Liver (tissue), 9 donors: ENCODE results near the gene GALNTL6. TPM values are rescaled to one million over a fixed set of nuclear protein-coding genes. Genes with fewer than 3 reads are reported as not detected.

ENCODE experiments used
- DNase-seq: peaks from one replicate; pipeline ENCODE4 v3.0.0-alpha.2; 2017; ENCODE audit warnings: low spot score
- H3K27ac ChIP-seq, 2 donors: one replicate each; pipeline ENCODE4 v1.7.0; 2013; ENCODE audit warnings: inconsistent platforms in 2 of 2, low read length in 2 of 2, control low read depth in 1 of 2, low read depth in 1 of 2, mild to moderate bottlenecking in 1 of 2
- H3K27me3 ChIP-seq, 4 donors: one replicate each; pipeline versions ENCODE4 v1.6.1 to v1.7.0; 2013; ENCODE audit warnings: low read length in 3 of 4, inconsistent platforms in 1 of 4, mild to moderate bottlenecking in 1 of 4, moderate library complexity in 1 of 4; ENCODE audit not compliant: control insufficient read depth in 4 of 4, insufficient read depth in 4 of 4
- H3K36me3 ChIP-seq, 4 donors: one replicate each; pipeline versions ENCODE4 v1.6.1 to v1.7.0; 2013; ENCODE audit warnings: low read length in 3 of 4, mild to moderate bottlenecking in 3 of 4, low read depth in 1 of 4, moderate library complexity in 1 of 4; ENCODE audit not compliant: control insufficient read depth in 4 of 4, insufficient read depth in 3 of 4
- H3K4me1 ChIP-seq, 4 donors: one replicate each; pipeline versions ENCODE4 v1.6.1 to v1.7.0; 2013; ENCODE audit warnings: low read length in 3 of 4, mild to moderate bottlenecking in 3 of 4, moderate library complexity in 1 of 4; ENCODE audit not compliant: control insufficient read depth in 4 of 4, insufficient read depth in 4 of 4
- H3K4me3 ChIP-seq, 3 donors: one replicate each; pipeline versions ENCODE4 v1.6.1 to v1.7.0; 2013; ENCODE audit warnings: low read length in 3 of 3, control low read depth in 1 of 3, low read depth in 1 of 3, mild to moderate bottlenecking in 1 of 3
- H3K9ac ChIP-seq, 2 donors: one replicate each; pipeline ENCODE4 v1.7.0; 2013; ENCODE audit warnings: low read length in 2 of 2, mild to moderate bottlenecking in 2 of 2, moderate library complexity in 2 of 2, control low read depth in 1 of 2, low read depth in 1 of 2
- H3K9me3 ChIP-seq, 4 donors: one replicate each; pipeline versions ENCODE4 v1.6.1 to v1.7.0; 2013; ENCODE audit warnings: low read length in 3 of 4; ENCODE audit not compliant: control insufficient read depth in 4 of 4
- ATF3 ChIP-seq: IDR thresholded peaks from 2 replicates; pipeline ENCODE4 v1.6.1; 2016; ENCODE audit warnings: antibody characterized with exemption
- CTCF ChIP-seq: fragments of 150-350 bp; IDR thresholded peaks from 2 replicates; pipeline ENCODE4 v1.5.1; 2017; ENCODE audit warnings: improper control_type of control experiment, low read depth, low read length; ENCODE audit not compliant: missing input control
- EGR1 ChIP-seq, 2 donors: IDR thresholded peaks; 2 replicates each; pipeline ENCODE4 v1.6.1; 2016 to 2018; ENCODE audit warnings: antibody characterized with exemption in 2 of 2, low read depth in 2 of 2
- FOXA1 ChIP-seq: IDR thresholded peaks from 2 replicates; pipeline ENCODE4 v1.6.1; 2016; ENCODE audit warnings: antibody characterized with exemption
- FOXA2 ChIP-seq: IDR thresholded peaks from 2 replicates; pipeline ENCODE4 v1.6.1; 2016; ENCODE audit warnings: antibody characterized with exemption
- GABPA ChIP-seq, 2 donors: IDR thresholded peaks in 1 of 2; conservative IDR thresholded peaks in 1 of 2; 2 replicates each; pipeline ENCODE4 v1.6.1; 2016; ENCODE audit warnings: antibody characterized with exemption in 2 of 2, mild to moderate bottlenecking in 1 of 2, moderate library complexity in 1 of 2
- HNF4G ChIP-seq: IDR thresholded peaks from 2 replicates; pipeline ENCODE4 v1.6.1; 2016; ENCODE audit warnings: antibody characterized with exemption
- JUND ChIP-seq, 2 donors: IDR thresholded peaks; 2 replicates each; pipeline ENCODE4 v1.6.1; 2016; ENCODE audit warnings: antibody characterized with exemption in 2 of 2
- MAX ChIP-seq: IDR thresholded peaks from 2 replicates; pipeline ENCODE4 v1.6.1; 2016; ENCODE audit warnings: antibody characterized with exemption
- NR2F2 ChIP-seq: IDR thresholded peaks from 2 replicates; pipeline ENCODE4 v1.6.1; 2016; ENCODE audit warnings: antibody characterized with exemption
- RAD21 ChIP-seq, 2 donors: IDR thresholded peaks; 2 replicates each; pipeline ENCODE4 v1.6.1; 2016; ENCODE audit warnings: antibody characterized with exemption in 2 of 2, mild to moderate bottlenecking in 2 of 2
- REST ChIP-seq: IDR thresholded peaks from 2 replicates; pipeline ENCODE4 v1.6.1; 2016; ENCODE audit warnings: antibody characterized with exemption, mild to moderate bottlenecking
- RXRA ChIP-seq, 2 donors: IDR thresholded peaks; 2 replicates each; pipeline ENCODE4 v1.6.1; 2017 to 2018; ENCODE audit warnings: antibody characterized with exemption in 2 of 2, mild to moderate bottlenecking in 1 of 2
- SP1 ChIP-seq: IDR thresholded peaks from 2 replicates; pipeline ENCODE4 v1.6.1; 2018; ENCODE audit warnings: antibody characterized with exemption, mild to moderate bottlenecking
- TAF1 ChIP-seq: conservative IDR thresholded peaks from 2 replicates; pipeline ENCODE4 v1.6.1; 2016; ENCODE audit warnings: antibody characterized with exemption, mild to moderate bottlenecking
- YY1 ChIP-seq: IDR thresholded peaks from 2 replicates; pipeline ENCODE4 v1.6.1; 2016; ENCODE audit warnings: antibody characterized with exemption, mild to moderate bottlenecking
- ZBTB33 ChIP-seq: IDR thresholded peaks from 2 replicates; pipeline ENCODE4 v1.6.1; 2016; ENCODE audit warnings: antibody characterized with exemption
- WGBS: extraction: QIAGEN DNeasy Blood & Tissue Kit; methylation state at CpG from one replicate; pipeline ENCODE4 v1.1.7; 2013; 5-methylcytosine and 5-hydroxymethylcytosine counted together
- polyA plus RNA-seq, 2 donors: library from polyadenylated mRNA; stranded (reverse) in 1 of 2; unstranded in 1 of 2; fragments of 200-250 nt in 1 of 2; fragments of >200 nt in 1 of 2; fragmentation: Nextera tagmentation in 1 of 2; extraction: Ambion mirVana in 1 of 2; gene quantifications; one replicate each; pipeline versions ENCODE4 v1.2.1 to v1.2.3, GENCODE V29; 2013 to 2015
- total RNA-seq, 2 donors: library from RNA; depleted of rRNA; stranded (reverse); fragments of >200 nt; gene quantifications; one replicate each; pipeline ENCODE4 v1.2.3, GENCODE V29; 2014
- donor health status: healthy.
- donor health status: healthy.
- donor health status: healthy.
- donor health status: healthy.
- donor health status: healthy.

GALNTL6 gene
- total and polyA plus RNA-seq, 4 donors: 0.06 to 0.08 TPM; not detected in 2

GRCh38 chr4:173009129-173009823 is 1196.1 kb downstream of the GALNTL6 start:
- DNase-seq: no peak
- Histone ChIP-seq H3K27me3 (no peaks in the 10 kb centered on the region), H3K9ac (no peak overlapping the region), H3K36me3 (no peaks in the 10 kb centered on the region), H3K27ac (no peak overlapping the region), H3K4me3 (no peak overlapping the region), H3K4me1 (no peaks in the 10 kb centered on the region), H3K9me3 (no peaks in the 10 kb centered on the region)
- TF ChIP-seq HNF4G (no peak), GABPA (IDR thresholded peaks at IDR 0.05 in 1 of 2, conservative IDR thresholded peaks at IDR 0.05 in 1 of 2) (no peak), ZBTB33 (no peak), EGR1 (IDR thresholded peaks at IDR 0.05; ENCODE audit: low read depth in 2 of 2) (no peak), TAF1 (no peak), CTCF (no peak), REST (no peak), ATF3 (no peak), MAX (no peak), FOXA2 (no peak), RXRA (IDR thresholded peaks at IDR 0.05) (no peak), FOXA1 (no peak), YY1 (no peak), JUND (IDR thresholded peaks at IDR 0.05) (no peak), SP1 (no peak), RAD21 (IDR thresholded peaks at IDR 0.05) (no peak), NR2F2 (no peak)
- 95% methylated on average over 7 of the region's 7 CpGs for WGBS
